GM19463 (cell line): ENCODE measurements around the gene DDX56.

Experiments
- ATAC-seq: cut with Tn5 transposase; IDR thresholded peaks from one replicate; pipeline ENCODE4 v1.9.1; 2021; ENCODE audit warnings: mild to moderate bottlenecking, moderate library complexity; ENCODE audit not compliant: unreplicated experiment

Gene DDX56

GRCh38 chr7:44538093-44538797 is 35.5 kb downstream of the DDX56 start:
- ATAC-seq, result no peak

GRCh38 chr7:44537442-44537841 is 36.3 kb downstream of the DDX56 start:
- ATAC-seq, result no peak

- ATAC-seq, result no peak
Measured at GRCh38 chr7:44536090-44536489, 37.6 kb downstream of the DDX56 start.

GRCh38 chr7:44535348-44536064 is 38.2 kb downstream of the DDX56 start:
- ATAC-seq, result no peak

- ATAC-seq, result no peak
Measured at GRCh38 chr7:44534501-44534900, 39.2 kb downstream of the DDX56 start.

GRCh38 chr7:44534087-44534486 is 39.6 kb downstream of the DDX56 start:
- ATAC-seq, result no peak

- ATAC-seq, result no peak
Measured at GRCh38 chr7:44533301-44534055, 40.2 kb downstream of the DDX56 start.

- no peak for ATAC-seq
Measured at GRCh38 chr7:44531421-44532380, 42.0 kb downstream of the DDX56 start.

GRCh38 chr7:44530990-44531389 is 42.7 kb downstream of the DDX56 start:
- no peak for ATAC-seq

- ATAC-seq, result no peak
Measured at GRCh38 chr7:44524811-44525388, 48.8 kb downstream of the DDX56 start.

- ATAC-seq, result no peak
Measured at GRCh38 chr7:44522315-44522714, 51.4 kb downstream of the DDX56 start.

GRCh38 chr7:44521347-44522095 is 52.2 kb downstream of the DDX56 start:
- no peak for ATAC-seq

- ATAC-seq, result no peak
Measured at GRCh38 chr7:44520574-44520973, 53.1 kb downstream of the DDX56 start.

GRCh38 chr7:44519546-44519945 is 54.2 kb downstream of the DDX56 start:
- no peak for ATAC-seq

- no peak for ATAC-seq
Measured at GRCh38 chr7:44518761-44519160, 54.9 kb downstream of the DDX56 start.

- no peak for ATAC-seq
Measured at GRCh38 chr7:44517175-44517574, 56.5 kb downstream of the DDX56 start.
